GM23338 (cell line): ENCODE measurements around the gene IMP3. TPM values are rescaled to one million over a fixed set of nuclear protein-coding genes. Genes with fewer than 3 reads are reported as not detected.

Source experiments
- ATAC-seq: fragments of 200-7000 bp; cut with Tn5 transposase; 3 replicates; pipeline ENCODE4 v1.9.1; 2020
- DNase-seq: peaks from one replicate; pipeline ENCODE4 v3.0.0-alpha.2; 2015; ENCODE audit warnings: low spot score
- H2AFZ ChIP-seq: fragments of 200-600 bp; sonication (generic); 2 replicates; pipeline ENCODE4 v1.8.0; 2016; ENCODE audit warnings: antibody characterized with exemption, mild to moderate bottlenecking, moderate library complexity
- H3F3A ChIP-seq: fragments of 200-600 bp; sonication (generic); replicated peaks from 2 replicates; pipeline ENCODE4 v1.8.0; 2017; ENCODE audit warnings: antibody characterized with exemption, mixed run types, low read depth
- H3K27ac ChIP-seq: fragments of 200-600 bp; sonication (generic); 2 replicates; pipeline ENCODE4 v1.6.1; 2016; ENCODE audit warnings: low read depth
- H3K27me3 ChIP-seq: fragments of 200-600 bp; sonication (generic); 2 replicates; pipeline ENCODE4 v1.8.0; 2016; ENCODE audit warnings: mild to moderate bottlenecking, mixed run types, moderate library complexity; ENCODE audit not compliant: insufficient read depth
- H3K36me3 ChIP-seq: fragments of 200-600 bp; sonication (generic); 2 replicates; pipeline ENCODE4 v1.8.0; 2016; ENCODE audit warnings: mild to moderate bottlenecking; ENCODE audit not compliant: insufficient read depth
- H3K4me1 ChIP-seq: fragments of 200-600 bp; sonication (generic); 2 replicates; pipeline ENCODE4 v1.8.0; 2016; ENCODE audit warnings: mild to moderate bottlenecking, moderate library complexity; ENCODE audit not compliant: insufficient read depth
- H3K4me2 ChIP-seq: fragments of 200-600 bp; sonication (generic); 2 replicates; pipeline ENCODE4 v1.7.1; 2017; ENCODE audit warnings: mixed run types
- H3K4me3 ChIP-seq: fragments of 200-600 bp; sonication (generic); 2 replicates; pipeline ENCODE4 v1.6.1; 2016; ENCODE audit warnings: mixed run types
- H3K79me2 ChIP-seq: fragments of 200-600 bp; sonication (generic); replicated peaks from 2 replicates; pipeline ENCODE4 v1.8.0; 2017; ENCODE audit warnings: mild to moderate bottlenecking; ENCODE audit not compliant: insufficient read depth
- H3K9me2 ChIP-seq: fragments of 200-600 bp; sonication (generic); 2 replicates; pipeline ENCODE4 v1.8.0; 2017; ENCODE audit not compliant: insufficient read depth
- H4K20me1 ChIP-seq: fragments of 200-600 bp; sonication (generic); replicated peaks from 2 replicates; pipeline ENCODE4 v1.8.0; 2017; ENCODE audit warnings: mild to moderate bottlenecking; ENCODE audit not compliant: insufficient read depth
- H3K27ac Mint-ChIP-seq: 2 replicates; pipeline ENCODE4 v1.8.0; 2020; ENCODE audit warnings: inconsistent platforms, mild to moderate bottlenecking, moderate library complexity, mixed read lengths
- H3K27me3 Mint-ChIP-seq: 3 replicates; pipeline ENCODE4 v1.8.0; 2022; ENCODE audit warnings: low read depth, mild to moderate bottlenecking, moderate library complexity, mixed read lengths, inconsistent platforms; ENCODE audit not compliant: insufficient read depth, poor library complexity
- H3K36me3 Mint-ChIP-seq: 3 replicates; pipeline ENCODE4 v1.8.0; 2021; ENCODE audit warnings: low read depth, mild to moderate bottlenecking, inconsistent platforms, moderate library complexity, mixed read lengths
- H3K4me1 Mint-ChIP-seq: 3 replicates; pipeline ENCODE4 v1.8.0; 2020; ENCODE audit warnings: mild to moderate bottlenecking, inconsistent platforms, mixed read lengths
- H3K4me3 Mint-ChIP-seq: 3 replicates; pipeline ENCODE4 v1.8.0; 2021; ENCODE audit warnings: moderate library complexity, mild to moderate bottlenecking, inconsistent platforms, mixed read lengths
- H3K9me3 Mint-ChIP-seq: 3 replicates; pipeline ENCODE4 v1.8.0; 2020; ENCODE audit warnings: moderate library complexity, mild to moderate bottlenecking, inconsistent platforms, mixed read lengths
- CREB1 ChIP-seq: fragments of 250-450 bp; sonication (Bioruptor Pico); IDR thresholded peaks from 2 replicates; pipeline ENCODE4 v1.5.0; 2020; ENCODE audit warnings: low read depth, mild to moderate bottlenecking, moderate library complexity
- EZH2 ChIP-seq: fragments of 200-600 bp; sonication (generic); IDR thresholded peaks from one replicate; pipeline ENCODE4 v1.8.0; 2017; ENCODE audit warnings: antibody characterized with exemption, mild to moderate bottlenecking, low read depth; ENCODE audit not compliant: unreplicated experiment
- EZH2phosphoT487 ChIP-seq: fragments of 200-600 bp; sonication (generic); IDR thresholded peaks from one replicate; pipeline ENCODE4 v1.8.1; 2018; ENCODE audit warnings: antibody characterized with exemption; ENCODE audit not compliant: unreplicated experiment
- NANOG ChIP-seq: IDR thresholded peaks from 2 replicates; pipeline ENCODE4 v1.6.1; 2016; ENCODE audit warnings: antibody characterized with exemption, borderline replicate concordance
- POLR2AphosphoS5 ChIP-seq: IDR thresholded peaks from 2 replicates; pipeline ENCODE4 v1.6.1; 2016; ENCODE audit warnings: antibody characterized with exemption, low read depth
- STAT1 ChIP-seq: IDR thresholded peaks from one replicate; pipeline ENCODE4 v1.6.1; 2016; ENCODE audit warnings: antibody characterized with exemption; ENCODE audit not compliant: unreplicated experiment
- ZNF114 ChIP-seq: fragments of 250-450 bp; sonication (Bioruptor Pico); IDR thresholded peaks from 2 replicates; pipeline ENCODE4 v1.5.0; 2020; ENCODE audit warnings: mild to moderate bottlenecking, moderate library complexity
- ZNF331 ChIP-seq: fragments of 250-450 bp; sonication (Bioruptor Pico); IDR thresholded peaks from 2 replicates; pipeline ENCODE4 v1.5.0; 2020; ENCODE audit warnings: low read depth, mild to moderate bottlenecking, moderate library complexity
- polyA plus RNA-seq: library from polyadenylated mRNA; unstranded; fragments of >200 nt; fragmentation: Nextera tagmentation; extraction: Ambion mirVana; gene quantifications from 2 replicates; pipeline ENCODE4 v1.2.1, GENCODE V29; 2016
- total RNA-seq: library from RNA; depleted of rRNA; stranded (reverse); fragments of >200 nt; shearing (Covaris generic); gene quantifications from 2 replicates; pipeline ENCODE4 v1.2.3, GENCODE V29; 2014
- TF ChIP-seq, protein P1 (sequence below): IDR thresholded peaks from 2 replicates; pipeline ENCODE4 v1.6.1; 2016; ENCODE audit warnings: antibody characterized with exemption
- TF ChIP-seq, protein P2 (sequence below): fragments of 250-450 bp; sonication (Bioruptor Pico); IDR thresholded peaks from 2 replicates; pipeline ENCODE4 v1.5.0; 2020; ENCODE audit warnings: mild to moderate bottlenecking, moderate library complexity
- TF ChIP-seq, protein P3 (sequence below), 2 experiments: fragments of 200-600 bp in 1 of 2; sonication (generic) in 1 of 2; conservative IDR thresholded peaks; 2 replicates each; pipeline versions ENCODE4 v1.5.1 to v1.6.1; 2016 to 2017; ENCODE audit warnings: antibody characterized with exemption in 2 of 2, low read depth in 2 of 2, mild to moderate bottlenecking in 2 of 2, moderate library complexity in 1 of 2

Gene IMP3
- total and polyA plus RNA-seq, 2 experiments from 2014 or later, result 210 to 319 TPM

GRCh38 chr15:75646112-75646943 lies 6.3 kb upstream of the IMP3 start:
- ATAC-seq (no peak), DNase-seq (no peak)
- Histone ChIP-seq H3F3A (peaks cover 33% of the 10 kb centered on the region), H3K4me2 (peak overlapping the region; percentile 99), H3K27me3 (peaks cover 17% of the 10 kb centered on the region), H2AFZ (peak overlapping the region; percentile 95; the same call in 1 of the 2 replicates), H4K20me1 (peaks cover 9% of the 10 kb centered on the region; the same call in 1 of the 2 replicates), H3K9me2 (no peaks in the 10 kb centered on the region), H3K36me3 (no peaks in the 10 kb centered on the region), H3K4me1 (peaks cover 27% of the 10 kb centered on the region), H3K4me3 (peak overlapping the region; percentile 96), H3K27ac (no peak overlapping the region), H3K79me2 (peaks cover 28% of the 10 kb centered on the region)
- peak overlapping the region; percentile 82 for H3K4me3 Mint-ChIP-seq
- peaks cover 25% of the 10 kb centered on the region for H3K36me3 Mint-ChIP-seq
- peaks cover 38% of the 10 kb centered on the region for H3K27me3 Mint-ChIP-seq
- peaks cover 41% of the 10 kb centered on the region for H3K4me1 Mint-ChIP-seq
- H3K9me3 Mint-ChIP-seq, result no peaks in the 10 kb centered on the region; the same call in 2 of the 3 replicates
- TF ChIP-seq NANOG, result no peak
- no peak for TF ChIP-seq EZH2
- no peak for TF ChIP-seq STAT1
- TF ChIP-seq CREB1 (CRISPR knock-in tag), result no peak
- TF ChIP-seq, protein P1, sequence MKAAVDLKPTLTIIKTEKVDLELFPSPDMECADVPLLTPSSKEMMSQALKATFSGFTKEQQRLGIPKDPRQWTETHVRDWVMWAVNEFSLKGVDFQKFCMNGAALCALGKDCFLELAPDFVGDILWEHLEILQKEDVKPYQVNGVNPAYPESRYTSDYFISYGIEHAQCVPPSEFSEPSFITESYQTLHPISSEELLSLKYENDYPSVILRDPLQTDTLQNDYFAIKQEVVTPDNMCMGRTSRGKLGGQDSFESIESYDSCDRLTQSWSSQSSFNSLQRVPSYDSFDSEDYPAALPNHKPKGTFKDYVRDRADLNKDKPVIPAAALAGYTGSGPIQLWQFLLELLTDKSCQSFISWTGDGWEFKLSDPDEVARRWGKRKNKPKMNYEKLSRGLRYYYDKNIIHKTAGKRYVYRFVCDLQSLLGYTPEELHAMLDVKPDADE, result no peak
- TF ChIP-seq POLR2AphosphoS5, result no peak
- TF ChIP-seq ZNF114 (CRISPR knock-in tag), result no peak
- TF ChIP-seq, protein P2, sequence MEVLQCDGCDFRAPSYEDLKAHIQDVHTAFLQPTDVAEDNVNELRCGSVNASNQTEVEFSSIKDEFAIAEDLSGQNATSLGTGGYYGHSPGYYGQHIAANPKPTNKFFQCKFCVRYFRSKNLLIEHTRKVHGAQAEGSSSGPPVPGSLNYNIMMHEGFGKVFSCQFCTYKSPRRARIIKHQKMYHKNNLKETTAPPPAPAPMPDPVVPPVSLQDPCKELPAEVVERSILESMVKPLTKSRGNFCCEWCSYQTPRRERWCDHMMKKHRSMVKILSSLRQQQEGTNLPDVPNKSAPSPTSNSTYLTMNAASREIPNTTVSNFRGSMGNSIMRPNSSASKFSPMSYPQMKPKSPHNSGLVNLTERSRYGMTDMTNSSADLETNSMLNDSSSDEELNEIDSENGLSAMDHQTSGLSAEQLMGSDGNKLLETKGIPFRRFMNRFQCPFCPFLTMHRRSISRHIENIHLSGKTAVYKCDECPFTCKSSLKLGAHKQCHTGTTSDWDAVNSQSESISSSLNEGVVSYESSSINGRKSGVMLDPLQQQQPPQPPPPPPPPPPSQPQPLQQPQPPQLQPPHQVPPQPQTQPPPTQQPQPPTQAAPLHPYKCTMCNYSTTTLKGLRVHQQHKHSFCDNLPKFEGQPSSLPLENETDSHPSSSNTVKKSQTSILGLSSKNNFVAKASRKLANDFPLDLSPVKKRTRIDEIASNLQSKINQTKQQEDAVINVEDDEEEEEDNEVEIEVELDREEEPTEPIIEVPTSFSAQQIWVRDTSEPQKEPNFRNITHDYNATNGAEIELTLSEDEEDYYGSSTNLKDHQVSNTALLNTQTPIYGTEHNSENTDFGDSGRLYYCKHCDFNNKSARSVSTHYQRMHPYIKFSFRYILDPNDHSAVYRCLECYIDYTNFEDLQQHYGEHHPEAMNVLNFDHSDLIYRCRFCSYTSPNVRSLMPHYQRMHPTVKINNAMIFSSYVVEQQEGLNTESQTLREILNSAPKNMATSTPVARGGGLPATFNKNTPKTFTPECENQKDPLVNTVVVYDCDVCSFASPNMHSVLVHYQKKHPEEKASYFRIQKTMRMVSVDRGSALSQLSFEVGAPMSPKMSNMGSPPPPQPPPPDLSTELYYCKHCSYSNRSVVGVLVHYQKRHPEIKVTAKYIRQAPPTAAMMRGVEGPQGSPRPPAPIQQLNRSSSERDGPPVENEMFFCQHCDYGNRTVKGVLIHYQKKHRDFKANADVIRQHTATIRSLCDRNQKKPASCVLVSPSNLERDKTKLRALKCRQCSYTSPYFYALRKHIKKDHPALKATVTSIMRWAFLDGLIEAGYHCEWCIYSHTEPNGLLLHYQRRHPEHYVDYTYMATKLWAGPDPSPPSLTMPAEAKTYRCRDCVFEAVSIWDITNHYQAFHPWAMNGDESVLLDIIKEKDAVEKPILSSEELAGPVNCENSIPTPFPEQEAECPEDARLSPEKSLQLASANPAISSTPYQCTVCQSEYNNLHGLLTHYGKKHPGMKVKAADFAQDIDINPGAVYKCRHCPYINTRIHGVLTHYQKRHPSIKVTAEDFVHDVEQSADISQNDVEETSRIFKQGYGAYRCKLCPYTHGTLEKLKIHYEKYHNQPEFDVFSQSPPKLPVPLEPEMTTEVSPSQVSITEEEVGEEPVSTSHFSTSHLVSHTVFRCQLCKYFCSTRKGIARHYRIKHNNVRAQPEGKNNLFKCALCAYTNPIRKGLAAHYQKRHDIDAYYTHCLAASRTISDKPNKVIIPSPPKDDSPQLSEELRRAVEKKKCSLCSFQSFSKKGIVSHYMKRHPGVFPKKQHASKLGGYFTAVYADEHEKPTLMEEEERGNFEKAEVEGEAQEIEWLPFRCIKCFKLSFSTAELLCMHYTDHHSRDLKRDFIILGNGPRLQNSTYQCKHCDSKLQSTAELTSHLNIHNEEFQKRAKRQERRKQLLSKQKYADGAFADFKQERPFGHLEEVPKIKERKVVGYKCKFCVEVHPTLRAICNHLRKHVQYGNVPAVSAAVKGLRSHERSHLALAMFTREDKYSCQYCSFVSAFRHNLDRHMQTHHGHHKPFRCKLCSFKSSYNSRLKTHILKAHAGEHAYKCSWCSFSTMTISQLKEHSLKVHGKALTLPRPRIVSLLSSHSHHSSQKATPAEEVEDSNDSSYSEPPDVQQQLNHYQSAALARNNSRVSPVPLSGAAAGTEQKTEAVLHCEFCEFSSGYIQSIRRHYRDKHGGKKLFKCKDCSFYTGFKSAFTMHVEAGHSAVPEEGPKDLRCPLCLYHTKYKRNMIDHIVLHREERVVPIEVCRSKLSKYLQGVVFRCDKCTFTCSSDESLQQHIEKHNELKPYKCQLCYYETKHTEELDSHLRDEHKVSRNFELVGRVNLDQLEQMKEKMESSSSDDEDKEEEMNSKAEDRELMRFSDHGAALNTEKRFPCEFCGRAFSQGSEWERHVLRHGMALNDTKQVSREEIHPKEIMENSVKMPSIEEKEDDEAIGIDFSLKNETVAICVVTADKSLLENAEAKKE (CRISPR knock-in tag), result no peak
- no peak for TF ChIP-seq EZH2phosphoT487
- TF ChIP-seq, protein P3, sequence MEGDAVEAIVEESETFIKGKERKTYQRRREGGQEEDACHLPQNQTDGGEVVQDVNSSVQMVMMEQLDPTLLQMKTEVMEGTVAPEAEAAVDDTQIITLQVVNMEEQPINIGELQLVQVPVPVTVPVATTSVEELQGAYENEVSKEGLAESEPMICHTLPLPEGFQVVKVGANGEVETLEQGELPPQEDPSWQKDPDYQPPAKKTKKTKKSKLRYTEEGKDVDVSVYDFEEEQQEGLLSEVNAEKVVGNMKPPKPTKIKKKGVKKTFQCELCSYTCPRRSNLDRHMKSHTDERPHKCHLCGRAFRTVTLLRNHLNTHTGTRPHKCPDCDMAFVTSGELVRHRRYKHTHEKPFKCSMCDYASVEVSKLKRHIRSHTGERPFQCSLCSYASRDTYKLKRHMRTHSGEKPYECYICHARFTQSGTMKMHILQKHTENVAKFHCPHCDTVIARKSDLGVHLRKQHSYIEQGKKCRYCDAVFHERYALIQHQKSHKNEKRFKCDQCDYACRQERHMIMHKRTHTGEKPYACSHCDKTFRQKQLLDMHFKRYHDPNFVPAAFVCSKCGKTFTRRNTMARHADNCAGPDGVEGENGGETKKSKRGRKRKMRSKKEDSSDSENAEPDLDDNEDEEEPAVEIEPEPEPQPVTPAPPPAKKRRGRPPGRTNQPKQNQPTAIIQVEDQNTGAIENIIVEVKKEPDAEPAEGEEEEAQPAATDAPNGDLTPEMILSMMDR (conservative IDR thresholded peaks at IDR 0.05; ENCODE audit: low read depth in 2 of 2), result no peak
- no peak for TF ChIP-seq ZNF331 (CRISPR knock-in tag)
- H3K27ac Mint-ChIP-seq, result no peak overlapping the region
